K562 (cell line): ENCODE results near the gene NAGPA. TPM values are rescaled to one million over a fixed set of nuclear protein-coding genes. Genes with fewer than 3 reads are reported as not detected.

Experiments used
- ATAC-seq: fragments of 200-7000 bp; cut with Tn5 transposase; 3 replicates; pipeline ENCODE4 v1.9.1; 2020; ENCODE audit warnings: moderate library complexity
- BruUV-seq: library from RNA; stranded (reverse); fragments of 400-500 nt; replicated peaks from 2 replicates; lab custom pipeline; 2021; lab: Mats Ljungman, UMichigan
- CTCF ChIA-PET: fragments of 300-600 bp; formaldehyde crosslinking; extraction: SDS; loops from one replicate; lab custom pipeline; 2021; ENCODE audit warnings: low intra/inter-chr PET ratio; lab: Yijun Ruan, JAX
- POLR2A ChIA-PET: fragments of 300-600, 350-650 bp; sonication (Branson Sonifier 250); formaldehyde crosslinking; extraction: SDS; loops from one replicate; lab custom pipeline; 2021; ENCODE audit warnings: antibody characterized with exemption, inconsistent platforms; lab: Yijun Ruan, JAX
- DNase-seq, 4 experiments: peaks; one replicate each; pipeline versions ENCODE4 v3.0.0 to v3.0.0-alpha.2; 2011 to 2018; ENCODE audit warnings: low spot score in 3 of 4, mixed read lengths in 3 of 4; ENCODE audit errors: extremely low read depth in 1 of 4
- FAIRE-seq: peaks from 2 replicates; lab custom pipeline; 2011; peaks lifted over from hg19 to GRCh38; lab: Jason Lieb, UNC
- H2AFZ ChIP-seq: 2 replicates; pipeline ENCODE4 v1.6.0; 2011; ENCODE audit warnings: low read depth, low read length, control low read depth, inconsistent platforms
- H3K27ac ChIP-seq: fragments of 200-600 bp; 3 replicates; pipeline ENCODE4 v1.8.0; 2011; ENCODE audit warnings: low read depth, mild to moderate bottlenecking, control low read depth, inconsistent platforms, low read length, moderate library complexity, mixed read lengths; ENCODE audit errors: extremely low read depth
- H3K27me3 ChIP-seq, 2 experiments: fragments of 300-600 bp in 1 of 2; 2 replicates in 1 of 2; 3 replicates in 1 of 2; pipeline versions ENCODE4 v1.6.0 to v1.8.0; 2011; ENCODE audit warnings: inconsistent platforms in 2 of 2, low read length in 2 of 2, mild to moderate bottlenecking in 1 of 2, mixed read lengths in 1 of 2, moderate library complexity in 1 of 2; ENCODE audit not compliant: control insufficient read depth in 2 of 2, insufficient read depth in 2 of 2
- H3K36me3 ChIP-seq: fragments of 300-600 bp; 3 replicates; pipeline ENCODE4 v1.8.0; 2011; ENCODE audit warnings: mild to moderate bottlenecking, low read length, inconsistent platforms; ENCODE audit not compliant: control insufficient read depth, insufficient read depth
- H3K4me1 ChIP-seq, 2 experiments: fragments of 200-600 bp in 1 of 2; replicated peaks in 1 of 2; 2 replicates in 1 of 2; 3 replicates in 1 of 2; pipeline versions ENCODE4 v1.5.1 to v1.8.0; 2011; ENCODE audit warnings: inconsistent platforms in 2 of 2, low read length in 2 of 2, mild to moderate bottlenecking in 1 of 2, mixed read lengths in 1 of 2, moderate library complexity in 1 of 2; ENCODE audit not compliant: control insufficient read depth in 2 of 2, insufficient read depth in 2 of 2
- H3K4me2 ChIP-seq: 2 replicates; pipeline ENCODE4 v1.6.1; 2011; ENCODE audit warnings: low read length, control low read depth, inconsistent platforms, mixed read lengths; ENCODE audit not compliant: insufficient read depth
- H3K4me3 ChIP-seq: fragments of 200-600 bp; sonication (generic), shearing (Covaris generic); 2 replicates; pipeline ENCODE4 v1.5.1; 2016; ENCODE audit warnings: control low read depth, inconsistent platforms
- H3K79me2 ChIP-seq: fragments of 200-600 bp; 3 replicates; pipeline ENCODE4 v1.8.0; 2011; ENCODE audit warnings: low read length, inconsistent platforms; ENCODE audit not compliant: control insufficient read depth, insufficient read depth
- H3K9ac ChIP-seq, 2 experiments: 2 replicates each; pipeline versions ENCODE4 v1.6.0 to v1.6.1; 2011; ENCODE audit warnings: low read depth in 2 of 2, low read length in 2 of 2, control low read depth in 1 of 2, inconsistent platforms in 1 of 2, mild to moderate bottlenecking in 1 of 2, mixed read lengths in 1 of 2; ENCODE audit not compliant: insufficient read depth in 1 of 2
- H3K9me1 ChIP-seq: one replicate; pipeline ENCODE4 v1.6.0; 2011; ENCODE audit warnings: inconsistent platforms, mild to moderate bottlenecking, low read length, moderate library complexity; ENCODE audit not compliant: control insufficient read depth, insufficient read depth
- H3K9me3 ChIP-seq: replicated peaks from 2 replicates; pipeline ENCODE4 v1.5.1; 2011; ENCODE audit warnings: low read depth, low read length, inconsistent platforms; ENCODE audit not compliant: control insufficient read depth, insufficient read depth
- H4K20me1 ChIP-seq: replicated peaks from 2 replicates; pipeline ENCODE4 v1.6.1; 2011; ENCODE audit warnings: low read length, inconsistent platforms, mixed read lengths; ENCODE audit not compliant: control insufficient read depth, insufficient read depth
- FOXK2 ChIP-seq, 2 experiments: fragments of 450-650 bp; IDR thresholded peaks in 1 of 2; conservative IDR thresholded peaks in 1 of 2; 2 replicates each; pipeline ENCODE4 v1.6.1; 2016; ENCODE audit warnings: low read depth in 2 of 2, mild to moderate bottlenecking in 1 of 2
- FUS ChIP-seq: fragments of 200-400 bp; formaldehyde crosslinking; optimal IDR thresholded peaks from 2 replicates; pipeline ENCODE3; 2017; ENCODE audit warnings: low read depth, low read length
- HOXB6 ChIP-seq: fragments of 250-450 bp; sonication (Bioruptor Pico); IDR thresholded peaks from 2 replicates; pipeline ENCODE4 v1.5.1; 2022; ENCODE audit warnings: mild to moderate bottlenecking, borderline replicate concordance
- MAFK ChIP-seq: IDR thresholded peaks from 2 replicates; pipeline ENCODE4 v1.6.1; 2011; ENCODE audit warnings: low read length, improper control_type of control experiment
- NCOR1 ChIP-seq: fragments of 450-650 bp; IDR thresholded peaks from 2 replicates; pipeline ENCODE4 v1.6.1; 2016; ENCODE audit warnings: mild to moderate bottlenecking, moderate library complexity
- PCBP2 ChIP-seq: fragments of 200-400 bp; formaldehyde crosslinking; IDR thresholded peaks from 2 replicates; pipeline ENCODE4 v1.6.1; 2018; ENCODE audit warnings: low read length, low read depth, mild to moderate bottlenecking, moderate library complexity; ENCODE audit not compliant: poor library complexity, severe bottlenecking
- TRIM25 ChIP-seq: fragments of 450-650 bp; IDR thresholded peaks from 2 replicates; pipeline ENCODE4 v1.7.0; 2016; ENCODE audit warnings: borderline replicate concordance
- ZFP1 ChIP-seq: fragments of 450-650 bp; formaldehyde crosslinking; IDR thresholded peaks from 2 replicates; pipeline ENCODE4 v1.4.0; 2020; ENCODE audit warnings: mild to moderate bottlenecking, mixed read lengths
- ZNF175 ChIP-seq: fragments of 200-800 bp; sonication (Bioruptor generic); IDR thresholded peaks from 2 replicates; pipeline ENCODE4 v1.6.1; 2016; ENCODE audit warnings: low read depth, mild to moderate bottlenecking, missing genetic modification characterization, missing compliant biosample characterization
- ZNF24 ChIP-seq: fragments of 450-650 bp; IDR thresholded peaks from 2 replicates; pipeline ENCODE4 v1.6.1; 2016
- WGBS: fragments of 100-300 bp; shearing (Covaris generic); methylation state at CpG from one replicate; pipeline ENCODE4 v1.1.6; 2016; ENCODE audit warnings: low coverage, mixed read lengths; ENCODE audit not compliant: insufficient coverage; ENCODE audit errors: missing lambda C conversion rate; 5-methylcytosine and 5-hydroxymethylcytosine counted together
- in situ Hi-C: fragments of 300-500 bp; cut with MboI; formaldehyde crosslinking; loops from 4 replicates; pipeline ENCODE4 v1.15.0; 2018; ENCODE audit warnings: inconsistent platforms, mixed read lengths
- intact Hi-C: fragments of 100-400 bp; cut with micrococcal nuclease; formaldehyde crosslinking; loops from 2 replicates; pipeline ENCODE4 v1.14.2; 2022
- polyA plus RNA-seq, 8 experiments: library from polyadenylated mRNA; depleted of rRNA in 4 of 8; stranded (reverse) in 5 of 8; unstranded in 3 of 8; fragments of >200 nt; fragmentation: Nextera tagmentation in 2 of 8; fragmentation: Illumina TruSeq in 1 of 8; extraction: Ambion mirVana in 2 of 8; extraction: Trizol in 1 of 8; gene quantifications; 2 replicates each; pipeline versions ENCODE4 v1.2.1 to v1.2.3, GENCODE V29; 2011 to 2014; ENCODE audit warnings: inconsistent platforms in 1 of 8, missing spikeins in 1 of 8
- total RNA-seq, 7 experiments: library from RNA; depleted of rRNA in 6 of 7; stranded (reverse); fragments of >200 nt in 6 of 7; fragmentation: Illumina TruSeq in 2 of 7; extraction: Trizol in 2 of 7; gene quantifications; 2 replicates each; pipeline versions ENCODE4 v1.2.1 to v1.2.3, GENCODE V29; 2011 to 2021; ENCODE audit warnings: low replicate concordance in 1 of 7
- TF ChIP-seq, protein P1 (sequence below): conservative IDR thresholded peaks from 2 replicates; pipeline ENCODE4 v1.6.1; 2011; ENCODE audit warnings: low read depth, mild to moderate bottlenecking, low read length; ENCODE audit not compliant: control insufficient read depth

The NAGPA gene
- total and polyA plus RNA-seq, 9 of the 15 experiments (the other 6 are each of a cell fraction or from before 2014, with no cell fraction given): 0.15 to 12.7 (median 4.6) TPM

GRCh38 chr16:5019775-5020174 lies 14.0 kb downstream of the NAGPA start (continued):
- TF ChIP-seq ZNF175: no peak
- TF ChIP-seq MAFK: no peak

- intact Hi-C loops (no loop called here), in situ Hi-C loops (no loop called here)
- CTCF ChIA-PET: no interaction called here
- no peaks in the 10 kb centered on the region; the same call in 1 of the 2 replicates for H4K20me1 ChIP-seq
- H3K36me3 ChIP-seq: no peaks in the 10 kb centered on the region
- no peak overlapping the region for H3K4me2 ChIP-seq
- TF ChIP-seq NCOR1 (no peak), FOXK2 (conservative IDR thresholded peaks at IDR 0.05 in 1 of 2, IDR thresholded peaks at IDR 0.05 in 1 of 2; ENCODE audit: low read depth in 2 of 2) (no peak), TRIM25 (no peak), ZNF24 (no peak), ZFP1 (CRISPR knock-in tag) (no peak), FUS (no peak), PCBP2 (no peak), HOXB6 (CRISPR knock-in tag) (no peak)
- TF ChIP-seq, protein P1, sequence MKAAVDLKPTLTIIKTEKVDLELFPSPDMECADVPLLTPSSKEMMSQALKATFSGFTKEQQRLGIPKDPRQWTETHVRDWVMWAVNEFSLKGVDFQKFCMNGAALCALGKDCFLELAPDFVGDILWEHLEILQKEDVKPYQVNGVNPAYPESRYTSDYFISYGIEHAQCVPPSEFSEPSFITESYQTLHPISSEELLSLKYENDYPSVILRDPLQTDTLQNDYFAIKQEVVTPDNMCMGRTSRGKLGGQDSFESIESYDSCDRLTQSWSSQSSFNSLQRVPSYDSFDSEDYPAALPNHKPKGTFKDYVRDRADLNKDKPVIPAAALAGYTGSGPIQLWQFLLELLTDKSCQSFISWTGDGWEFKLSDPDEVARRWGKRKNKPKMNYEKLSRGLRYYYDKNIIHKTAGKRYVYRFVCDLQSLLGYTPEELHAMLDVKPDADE: no peak
- POLR2A ChIA-PET: interaction anchor here (0.6 kb wide), 1 partner anchor 909 kb away, joined by 5 read pairs; no protein-coding TSS in a partner anchor
- no peak overlapping the region for H3K4me3 ChIP-seq
- FAIRE-seq: no peak
- no peak overlapping the region for H2AFZ ChIP-seq
- H3K27me3 ChIP-seq: peaks cover 13 to 68% of the 10 kb centered on the region in 2 experiments; a peak in 4 of 5 replicates
- H3K4me1 ChIP-seq: peaks cover 0 to 5% of the 10 kb centered on the region in 2 experiments; a peak in 1 of 5 replicates
- H3K27ac ChIP-seq: no peak overlapping the region
- no peak overlapping the region for H3K9ac ChIP-seq
- no peaks in the 10 kb centered on the region for H3K9me3 ChIP-seq
- H3K9me1 ChIP-seq: no peaks in the 10 kb centered on the region
- BruUV-seq: no TSS peak
- 2% methylated on average over 9 of the region's 9 CpGs for WGBS
- no peak for ATAC-seq
- no peaks in the 10 kb centered on the region for H3K79me2 ChIP-seq
- no peak for DNase-seq
These were observed 14.9 kb downstream of the NAGPA start for GRCh38 chr16:5018793-5019192.
